Measurements from ENCODE around the gene NQO1. TPM values are rescaled to one million over a fixed set of nuclear protein-coding genes. Genes with fewer than 3 reads are reported as not detected.

The NQO1 gene
- total RNA-seq, 1 donor from 2014 or later, result 112 TPM

- peaks cover 11% of the 10 kb centered on the region for H3K36me3 Mint-ChIP-seq
- TF ChIP-seq, protein P1, sequence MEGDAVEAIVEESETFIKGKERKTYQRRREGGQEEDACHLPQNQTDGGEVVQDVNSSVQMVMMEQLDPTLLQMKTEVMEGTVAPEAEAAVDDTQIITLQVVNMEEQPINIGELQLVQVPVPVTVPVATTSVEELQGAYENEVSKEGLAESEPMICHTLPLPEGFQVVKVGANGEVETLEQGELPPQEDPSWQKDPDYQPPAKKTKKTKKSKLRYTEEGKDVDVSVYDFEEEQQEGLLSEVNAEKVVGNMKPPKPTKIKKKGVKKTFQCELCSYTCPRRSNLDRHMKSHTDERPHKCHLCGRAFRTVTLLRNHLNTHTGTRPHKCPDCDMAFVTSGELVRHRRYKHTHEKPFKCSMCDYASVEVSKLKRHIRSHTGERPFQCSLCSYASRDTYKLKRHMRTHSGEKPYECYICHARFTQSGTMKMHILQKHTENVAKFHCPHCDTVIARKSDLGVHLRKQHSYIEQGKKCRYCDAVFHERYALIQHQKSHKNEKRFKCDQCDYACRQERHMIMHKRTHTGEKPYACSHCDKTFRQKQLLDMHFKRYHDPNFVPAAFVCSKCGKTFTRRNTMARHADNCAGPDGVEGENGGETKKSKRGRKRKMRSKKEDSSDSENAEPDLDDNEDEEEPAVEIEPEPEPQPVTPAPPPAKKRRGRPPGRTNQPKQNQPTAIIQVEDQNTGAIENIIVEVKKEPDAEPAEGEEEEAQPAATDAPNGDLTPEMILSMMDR (conservative IDR thresholded peaks at IDR 0.05), result no peak
- no peak for DNase-seq (ENCODE audit: extremely low spot score, unreplicated experiment)
- no peak overlapping the region for H3K27ac Mint-ChIP-seq
- no peaks in the 10 kb centered on the region for H3K9me3 Mint-ChIP-seq
- H3K27me3 Mint-ChIP-seq, result no peaks in the 10 kb centered on the region
- H3K4me3 Mint-ChIP-seq, result no peak overlapping the region
- no peaks in the 10 kb centered on the region for H3K4me1 Mint-ChIP-seq (ENCODE audit: unreplicated experiment)
These were observed 63.5 kb downstream of the NQO1 start for GRCh38 chr16:69662901-69663300.

- peaks cover 16% of the 10 kb centered on the region for H3K36me3 Mint-ChIP-seq
- H3K4me3 Mint-ChIP-seq, result no peak overlapping the region
- no peak overlapping the region for H3K27ac Mint-ChIP-seq
- no peak for DNase-seq (ENCODE audit: extremely low spot score, unreplicated experiment)
- no peaks in the 10 kb centered on the region for H3K4me1 Mint-ChIP-seq (ENCODE audit: unreplicated experiment)
- H3K9me3 Mint-ChIP-seq, result no peaks in the 10 kb centered on the region
- TF ChIP-seq, protein P1 (conservative IDR thresholded peaks at IDR 0.05), result no peak
- no peaks in the 10 kb centered on the region for H3K27me3 Mint-ChIP-seq
These were observed 66.2 kb downstream of the NQO1 start for GRCh38 chr16:69660166-69660565.

Other genes with a start within 250 kb of the NQO1 start
- gene NFAT5, start 160.6 kb downstream of the NQO1 start, total RNA-seq (ENCODE audit: low replicate concordance), result 25.0 and 30.1 TPM in 2 replicates
- gene NOB1, start 28.4 kb upstream of the NQO1 start, total RNA-seq (ENCODE audit: low replicate concordance), result 52.3 and 60.3 TPM in 2 replicates
- 37.2 and 38.8 TPM in 2 replicates for gene WWP2, start 35.8 kb upstream of the NQO1 start, total RNA-seq (ENCODE audit: low replicate concordance)
- gene CLEC18A, start 224.8 kb upstream of the NQO1 start, total RNA-seq (ENCODE audit: low replicate concordance), result 2.6 and 5.4 TPM in 2 replicates